Measurements from ENCODE around the gene PPP1R1B. TPM values are rescaled to one million over a fixed set of nuclear protein-coding genes. Genes with fewer than 3 reads are reported as not detected.

The PPP1R1B gene
- total RNA-seq, 1 donor: not detected

GRCh38 chr17:39671651-39672521 lies 45.1 kb downstream of the PPP1R1B start:
- Histone ChIP-seq H3K27ac (ENCODE audit: low read depth, low read length) (no peak overlapping the region), H3K9me3 (ENCODE audit: low read depth, low read length) (no peaks in the 10 kb centered on the region), H2AFZ (ENCODE audit: low read length) (no peak overlapping the region), H3K4me1 (ENCODE audit: insufficient read depth, low read length) (no peaks in the 10 kb centered on the region), H4K20me1 (ENCODE audit: insufficient read depth, low read length) (peaks cover 7% of the 10 kb centered on the region), H3K4me2 (ENCODE audit: insufficient read depth, low read length) (peak overlapping the region; percentile 28), H3K79me2 (ENCODE audit: insufficient read depth, low read length) (no peaks in the 10 kb centered on the region), H3K36me3 (ENCODE audit: insufficient read depth, low read length) (no peaks in the 10 kb centered on the region), H3K4me3 (ENCODE audit: insufficient read depth, low read length) (no peak overlapping the region), H3K27me3 (ENCODE audit: insufficient read depth, low read length) (peaks cover 49% of the 10 kb centered on the region)
- TF ChIP-seq CTCF (IDR thresholded peaks at IDR 0.05; ENCODE audit: extremely low read depth, low read depth, low read length): peak; percentile 61
- peak; percentile 95 for DNase-seq (ENCODE audit: insufficient read length, low spot score, missing footprints)

GRCh38 chr17:39672522-39673334 lies 46.0 kb downstream of the PPP1R1B start:
- Histone ChIP-seq H3K27me3 (ENCODE audit: insufficient read depth, low read length) (peaks cover 41% of the 10 kb centered on the region), H3K4me1 (ENCODE audit: insufficient read depth, low read length) (no peaks in the 10 kb centered on the region)
- no peak for TF ChIP-seq CTCF (IDR thresholded peaks at IDR 0.05; ENCODE audit: extremely low read depth, low read depth, low read length)

GRCh38 chr17:39673335-39674081 lies 46.8 kb downstream of the PPP1R1B start:
- no peak for TF ChIP-seq CTCF (IDR thresholded peaks at IDR 0.05; ENCODE audit: extremely low read depth, low read depth, low read length)

More at GRCh38 chr17:39672522-39673334, 46.0 kb downstream of the PPP1R1B start:
- no peak overlapping the region for H3K27ac ChIP-seq (ENCODE audit: low read depth, low read length)
- H3K4me2 ChIP-seq (ENCODE audit: insufficient read depth, low read length): no peak overlapping the region
- H3K79me2 ChIP-seq (ENCODE audit: insufficient read depth, low read length): no peaks in the 10 kb centered on the region
- no peak overlapping the region for H3K4me3 ChIP-seq (ENCODE audit: insufficient read depth, low read length)
- H3K9me3 ChIP-seq (ENCODE audit: low read depth, low read length): no peaks in the 10 kb centered on the region
- H2AFZ ChIP-seq (ENCODE audit: low read length): no peak overlapping the region
- DNase-seq (ENCODE audit: insufficient read length, low spot score, missing footprints): peak; percentile 84
- H3K36me3 ChIP-seq (ENCODE audit: insufficient read depth, low read length): no peaks in the 10 kb centered on the region
- peaks cover 8% of the 10 kb centered on the region for H4K20me1 ChIP-seq (ENCODE audit: insufficient read depth, low read length)

More at GRCh38 chr17:39673335-39674081, 46.8 kb downstream of the PPP1R1B start:
- H3K27ac ChIP-seq (ENCODE audit: low read depth, low read length): no peak overlapping the region
- no peaks in the 10 kb centered on the region for H3K79me2 ChIP-seq (ENCODE audit: insufficient read depth, low read length)
- H3K36me3 ChIP-seq (ENCODE audit: insufficient read depth, low read length): no peaks in the 10 kb centered on the region
- no peaks in the 10 kb centered on the region for H3K4me1 ChIP-seq (ENCODE audit: insufficient read depth, low read length)
- no peak for DNase-seq (ENCODE audit: insufficient read length, low spot score, missing footprints)
- no peak overlapping the region for H3K4me2 ChIP-seq (ENCODE audit: insufficient read depth, low read length)
- no peak overlapping the region for H3K4me3 ChIP-seq (ENCODE audit: insufficient read depth, low read length)
- peaks cover 8% of the 10 kb centered on the region for H4K20me1 ChIP-seq (ENCODE audit: insufficient read depth, low read length)
- H2AFZ ChIP-seq (ENCODE audit: low read length): no peak overlapping the region
- H3K9me3 ChIP-seq (ENCODE audit: low read depth, low read length): no peaks in the 10 kb centered on the region
- H3K27me3 ChIP-seq (ENCODE audit: insufficient read depth, low read length): peaks cover 36% of the 10 kb centered on the region
